Measurements from ENCODE around the gene PLCD3. TPM values are rescaled to one million over a fixed set of nuclear protein-coding genes. Genes with fewer than 3 reads are reported as not detected.

PLCD3 gene
- total RNA-seq, 1 donor from 2014 or later: 6.2 TPM

- H3K9me3 Mint-ChIP-seq (ENCODE audit: unreplicated experiment): no peaks in the 10 kb centered on the region
These were observed 54.7 kb downstream of the PLCD3 start for GRCh38 chr17:45077643-45078042.

GRCh38 chr17:45073414-45074070 lies 58.8 kb downstream of the PLCD3 start:
- H3K4me1 Mint-ChIP-seq (ENCODE audit: low read depth, unreplicated experiment): peaks cover 7% of the 10 kb centered on the region
- H3K4me3 Mint-ChIP-seq (ENCODE audit: unreplicated experiment): peak overlapping the region; percentile 63
- H3K27ac Mint-ChIP-seq (ENCODE audit: unreplicated experiment): peak overlapping the region; percentile 88
- no peaks in the 10 kb centered on the region for H3K9me3 Mint-ChIP-seq (ENCODE audit: unreplicated experiment)
- H3K27me3 Mint-ChIP-seq (ENCODE audit: unreplicated experiment): no peaks in the 10 kb centered on the region
- TF ChIP-seq CTCF (IDR thresholded peaks at IDR 0.05; ENCODE audit: partially characterized antibody, unreplicated experiment): no peak
- peaks cover 3% of the 10 kb centered on the region for H3K36me3 Mint-ChIP-seq (ENCODE audit: unreplicated experiment)
- DNase-seq: no peak

More at GRCh38 chr17:45077643-45078042, 54.7 kb downstream of the PLCD3 start:
- TF ChIP-seq CTCF (IDR thresholded peaks at IDR 0.05; ENCODE audit: partially characterized antibody, unreplicated experiment): no peak
- Mint-ChIP-seq H3K27ac (ENCODE audit: unreplicated experiment) (no peak overlapping the region), H3K36me3 (ENCODE audit: unreplicated experiment) (peaks cover 3% of the 10 kb centered on the region), H3K27me3 (ENCODE audit: unreplicated experiment) (no peaks in the 10 kb centered on the region), H3K4me3 (ENCODE audit: unreplicated experiment) (no peak overlapping the region), H3K4me1 (ENCODE audit: low read depth, unreplicated experiment) (peaks cover 7% of the 10 kb centered on the region)
- DNase-seq: no peak

GRCh38 chr17:45070809-45071208 lies 61.5 kb downstream of the PLCD3 start:
- H3K4me3 Mint-ChIP-seq (ENCODE audit: unreplicated experiment): no peak overlapping the region
- H3K9me3 Mint-ChIP-seq (ENCODE audit: unreplicated experiment): no peaks in the 10 kb centered on the region
- peaks cover 3% of the 10 kb centered on the region for H3K36me3 Mint-ChIP-seq (ENCODE audit: unreplicated experiment)
- no peak overlapping the region for H3K27ac Mint-ChIP-seq (ENCODE audit: unreplicated experiment)
- no peaks in the 10 kb centered on the region for H3K27me3 Mint-ChIP-seq (ENCODE audit: unreplicated experiment)
- DNase-seq: no peak
- TF ChIP-seq CTCF (IDR thresholded peaks at IDR 0.05; ENCODE audit: partially characterized antibody, unreplicated experiment): no peak
- H3K4me1 Mint-ChIP-seq (ENCODE audit: low read depth, unreplicated experiment): peaks cover 9% of the 10 kb centered on the region

- DNase-seq: no peak
- no peak overlapping the region for H3K4me3 Mint-ChIP-seq (ENCODE audit: unreplicated experiment)
- H3K36me3 Mint-ChIP-seq (ENCODE audit: unreplicated experiment): peaks cover 3% of the 10 kb centered on the region
- no peak for TF ChIP-seq CTCF (IDR thresholded peaks at IDR 0.05; ENCODE audit: partially characterized antibody, unreplicated experiment)
- no peak overlapping the region for H3K27ac Mint-ChIP-seq (ENCODE audit: unreplicated experiment)
- no peaks in the 10 kb centered on the region for H3K9me3 Mint-ChIP-seq (ENCODE audit: unreplicated experiment)
- H3K4me1 Mint-ChIP-seq (ENCODE audit: low read depth, unreplicated experiment): peaks cover 9% of the 10 kb centered on the region
- no peaks in the 10 kb centered on the region for H3K27me3 Mint-ChIP-seq (ENCODE audit: unreplicated experiment)
These were observed 62.3 kb downstream of the PLCD3 start for GRCh38 chr17:45070001-45070400.

GRCh38 chr17:45067637-45068036 lies 64.7 kb downstream of the PLCD3 start:
- no peaks in the 10 kb centered on the region for H3K27me3 Mint-ChIP-seq (ENCODE audit: unreplicated experiment)
- H3K4me1 Mint-ChIP-seq (ENCODE audit: low read depth, unreplicated experiment): peaks cover 3% of the 10 kb centered on the region
- H3K4me3 Mint-ChIP-seq (ENCODE audit: unreplicated experiment): no peak overlapping the region
- no peaks in the 10 kb centered on the region for H3K9me3 Mint-ChIP-seq (ENCODE audit: unreplicated experiment)
- no peak for DNase-seq
- no peaks in the 10 kb centered on the region for H3K36me3 Mint-ChIP-seq (ENCODE audit: unreplicated experiment)
- no peak overlapping the region for H3K27ac Mint-ChIP-seq (ENCODE audit: unreplicated experiment)
- TF ChIP-seq CTCF (IDR thresholded peaks at IDR 0.05; ENCODE audit: partially characterized antibody, unreplicated experiment): no peak

Measured in glutamatergic neuron (in vitro differentiated cells).